Liver (tissue), 3 donors: Measurements from ENCODE around the gene ARHGEF10L.

Experiments used
- GABPA ChIP-seq, 2 donors: IDR thresholded peaks in 1 of 2; conservative IDR thresholded peaks in 1 of 2; 2 replicates each; pipeline ENCODE4 v1.6.1; 2016; ENCODE audit warnings: antibody characterized with exemption in 2 of 2, mild to moderate bottlenecking in 1 of 2, moderate library complexity in 1 of 2
- JUND ChIP-seq, 2 donors: IDR thresholded peaks; 2 replicates each; pipeline ENCODE4 v1.6.1; 2016; ENCODE audit warnings: antibody characterized with exemption in 2 of 2
- RAD21 ChIP-seq, 2 donors: IDR thresholded peaks; 2 replicates each; pipeline ENCODE4 v1.6.1; 2016; ENCODE audit warnings: antibody characterized with exemption in 2 of 2, mild to moderate bottlenecking in 2 of 2
- SP1 ChIP-seq: IDR thresholded peaks from 2 replicates; pipeline ENCODE4 v1.6.1; 2018; ENCODE audit warnings: antibody characterized with exemption, mild to moderate bottlenecking
- YY1 ChIP-seq: IDR thresholded peaks from 2 replicates; pipeline ENCODE4 v1.6.1; 2016; ENCODE audit warnings: antibody characterized with exemption, mild to moderate bottlenecking
- TF ChIP-seq, protein P1 (sequence below): fragments of 150-350 bp; IDR thresholded peaks from 2 replicates; pipeline ENCODE4 v1.5.1; 2017; ENCODE audit warnings: improper control_type of control experiment, low read depth, low read length; ENCODE audit not compliant: missing input control
- TF ChIP-seq, protein P2 (sequence below): IDR thresholded peaks from 2 replicates; pipeline ENCODE4 v1.6.1; 2016; ENCODE audit warnings: antibody characterized with exemption
- TF ChIP-seq, protein P3 (sequence below): IDR thresholded peaks from 2 replicates; pipeline ENCODE4 v1.6.1; 2016; ENCODE audit warnings: antibody characterized with exemption
- donor health status: healthy.
- donor health status: healthy.

DNA sequence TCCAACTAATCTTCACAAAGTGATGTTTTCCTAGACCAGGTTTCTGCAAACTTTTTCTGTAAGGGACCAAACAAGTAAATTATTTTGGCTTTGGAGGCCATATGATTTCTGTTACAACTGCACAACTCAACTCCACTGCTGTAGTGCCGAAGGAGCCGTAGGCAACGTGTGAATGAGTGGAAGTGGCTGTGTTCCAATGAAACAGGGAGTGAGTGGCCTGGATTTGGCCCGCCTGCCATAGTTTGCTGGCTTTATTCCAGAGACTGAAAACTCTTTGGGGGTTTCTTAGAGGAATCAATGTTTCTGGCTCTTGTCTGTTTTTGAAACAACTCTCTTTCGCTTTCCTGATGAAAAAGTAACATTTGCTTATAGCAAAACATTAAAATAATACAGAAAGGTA is 203.1 kb downstream of the ARHGEF10L start:
- TF ChIP-seq, protein P1, sequence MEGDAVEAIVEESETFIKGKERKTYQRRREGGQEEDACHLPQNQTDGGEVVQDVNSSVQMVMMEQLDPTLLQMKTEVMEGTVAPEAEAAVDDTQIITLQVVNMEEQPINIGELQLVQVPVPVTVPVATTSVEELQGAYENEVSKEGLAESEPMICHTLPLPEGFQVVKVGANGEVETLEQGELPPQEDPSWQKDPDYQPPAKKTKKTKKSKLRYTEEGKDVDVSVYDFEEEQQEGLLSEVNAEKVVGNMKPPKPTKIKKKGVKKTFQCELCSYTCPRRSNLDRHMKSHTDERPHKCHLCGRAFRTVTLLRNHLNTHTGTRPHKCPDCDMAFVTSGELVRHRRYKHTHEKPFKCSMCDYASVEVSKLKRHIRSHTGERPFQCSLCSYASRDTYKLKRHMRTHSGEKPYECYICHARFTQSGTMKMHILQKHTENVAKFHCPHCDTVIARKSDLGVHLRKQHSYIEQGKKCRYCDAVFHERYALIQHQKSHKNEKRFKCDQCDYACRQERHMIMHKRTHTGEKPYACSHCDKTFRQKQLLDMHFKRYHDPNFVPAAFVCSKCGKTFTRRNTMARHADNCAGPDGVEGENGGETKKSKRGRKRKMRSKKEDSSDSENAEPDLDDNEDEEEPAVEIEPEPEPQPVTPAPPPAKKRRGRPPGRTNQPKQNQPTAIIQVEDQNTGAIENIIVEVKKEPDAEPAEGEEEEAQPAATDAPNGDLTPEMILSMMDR, result no peak
- TF ChIP-seq GABPA (IDR thresholded peaks at IDR 0.05 in 1 of 2, conservative IDR thresholded peaks at IDR 0.05 in 1 of 2) (no peak), JUND (IDR thresholded peaks at IDR 0.05) (no peak), RAD21 (IDR thresholded peaks at IDR 0.05) (no peak), YY1 (no peak), SP1 (no peak)
- TF ChIP-seq, protein P2, sequence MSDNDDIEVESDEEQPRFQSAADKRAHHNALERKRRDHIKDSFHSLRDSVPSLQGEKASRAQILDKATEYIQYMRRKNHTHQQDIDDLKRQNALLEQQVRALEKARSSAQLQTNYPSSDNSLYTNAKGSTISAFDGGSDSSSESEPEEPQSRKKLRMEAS, result no peak
- TF ChIP-seq, protein P3, sequence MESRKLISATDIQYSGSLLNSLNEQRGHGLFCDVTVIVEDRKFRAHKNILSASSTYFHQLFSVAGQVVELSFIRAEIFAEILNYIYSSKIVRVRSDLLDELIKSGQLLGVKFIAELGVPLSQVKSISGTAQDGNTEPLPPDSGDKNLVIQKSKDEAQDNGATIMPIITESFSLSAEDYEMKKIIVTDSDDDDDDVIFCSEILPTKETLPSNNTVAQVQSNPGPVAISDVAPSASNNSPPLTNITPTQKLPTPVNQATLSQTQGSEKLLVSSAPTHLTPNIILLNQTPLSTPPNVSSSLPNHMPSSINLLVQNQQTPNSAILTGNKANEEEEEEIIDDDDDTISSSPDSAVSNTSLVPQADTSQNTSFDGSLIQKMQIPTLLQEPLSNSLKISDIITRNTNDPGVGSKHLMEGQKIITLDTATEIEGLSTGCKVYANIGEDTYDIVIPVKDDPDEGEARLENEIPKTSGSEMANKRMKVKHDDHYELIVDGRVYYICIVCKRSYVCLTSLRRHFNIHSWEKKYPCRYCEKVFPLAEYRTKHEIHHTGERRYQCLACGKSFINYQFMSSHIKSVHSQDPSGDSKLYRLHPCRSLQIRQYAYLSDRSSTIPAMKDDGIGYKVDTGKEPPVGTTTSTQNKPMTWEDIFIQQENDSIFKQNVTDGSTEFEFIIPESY, result no peak
